Immature natural killer cell (primary cell): ENCODE measurements around the gene OR8K1. TPM values are rescaled to one million over a fixed set of nuclear protein-coding genes. Genes with fewer than 3 reads are reported as not detected.

Experiments used
- polyA plus RNA-seq, 3 donors: library from polyadenylated mRNA; unstranded; fragments of 300-500 nt; fragmentation: Illumina TruSeq; gene quantifications; one replicate each; pipeline ENCODE4 v1.2.3, GENCODE V29; 2021

OR8K1 gene
- polyA plus RNA-seq, 3 donors from 2014 or later: not detected

Other genes starting within 250 kb of the OR8K1 start
- gene OR8H2, start 242.4 kb upstream of the OR8K1 start, polyA plus RNA-seq: not detected
- gene OR8H3, start 223.7 kb upstream of the OR8K1 start, polyA plus RNA-seq: not detected
- gene OR8J3, start 205.8 kb upstream of the OR8K1 start, polyA plus RNA-seq: not detected
- gene OR8K5, start 185.7 kb upstream of the OR8K1 start, polyA plus RNA-seq: not detected
- gene OR5J2, start 169.4 kb upstream of the OR8K1 start, polyA plus RNA-seq: not detected
- gene OR5T2, start 111.8 kb upstream of the OR8K1 start, polyA plus RNA-seq: not detected
- gene OR5T3, start 93.8 kb upstream of the OR8K1 start, polyA plus RNA-seq: not detected
- gene OR5T1, start 71.9 kb upstream of the OR8K1 start, polyA plus RNA-seq: not detected
- not detected for gene OR8H1, start 53.8 kb upstream of the OR8K1 start, polyA plus RNA-seq
- gene OR8K3, start 30.9 kb upstream of the OR8K1 start, polyA plus RNA-seq: not detected
- gene OR8J1, start 8.3 kb downstream of the OR8K1 start, polyA plus RNA-seq: not detected
- not detected for gene OR8U1, start 29.6 kb downstream of the OR8K1 start, polyA plus RNA-seq
- gene OR5AL1, start 66.7 kb downstream of the OR8K1 start, polyA plus RNA-seq: not detected
- not detected for gene OR5M3, start 127.3 kb downstream of the OR8K1 start, polyA plus RNA-seq
- not detected for gene OR5M8, start 145.3 kb downstream of the OR8K1 start, polyA plus RNA-seq
- gene OR5M11, start 197.2 kb downstream of the OR8K1 start, polyA plus RNA-seq: not detected
- not detected for gene OR5M10, start 231.7 kb downstream of the OR8K1 start, polyA plus RNA-seq